ENCODE results near the gene SPAG9.
"Not testable (repeated sequence)": the region's sequence is repeated elsewhere in the genome, so short reads cannot be mapped to it uniquely, and the experiment has no call there.

Gene SPAG9

GRCh38 chr17:50953831-50954601, 166.7 kb downstream of the SPAG9 start:
- DNase-seq (ENCODE audit: low spot score) = no peak

GRCh38 chr17:50953518-50953830, 167.2 kb downstream of the SPAG9 start:
- no peak for DNase-seq (ENCODE audit: low spot score)

GRCh38 chr17:50952889-50953288, 167.8 kb downstream of the SPAG9 start:
- DNase-seq (ENCODE audit: low spot score) = no peak

GRCh38 chr17:50952013-50952412, 168.7 kb downstream of the SPAG9 start:
- DNase-seq (ENCODE audit: low spot score) = no peak

- peak; percentile 62 for DNase-seq (ENCODE audit: low spot score)
Observed at GRCh38 chr17:50949989-50950877, 170.4 kb downstream of the SPAG9 start.

GRCh38 chr17:50949128-50949988, 171.3 kb downstream of the SPAG9 start:
- DNase-seq (ENCODE audit: low spot score) = no peak

- no peak for DNase-seq (ENCODE audit: low spot score)
Observed at GRCh38 chr17:50948711-50949110, 172.0 kb downstream of the SPAG9 start.

- DNase-seq (ENCODE audit: low spot score) = no peak
Observed at GRCh38 chr17:50947782-50948543, 172.7 kb downstream of the SPAG9 start.

- no peak for DNase-seq (ENCODE audit: low spot score)
Observed at GRCh38 chr17:50946891-50947781, 173.5 kb downstream of the SPAG9 start.

- DNase-seq (ENCODE audit: low spot score) = no peak
Observed at GRCh38 chr17:50946223-50946890, 174.3 kb downstream of the SPAG9 start.

- no peak for DNase-seq (ENCODE audit: low spot score)
Observed at GRCh38 chr17:50945779-50946222, 174.9 kb downstream of the SPAG9 start.

- no peak for DNase-seq (ENCODE audit: low spot score)
Observed at GRCh38 chr17:50944902-50945720, 175.6 kb downstream of the SPAG9 start.

GRCh38 chr17:50944054-50944901, 176.4 kb downstream of the SPAG9 start:
- DNase-seq (ENCODE audit: low spot score) = peak; percentile 85

GRCh38 chr17:50943575-50943933, 177.1 kb downstream of the SPAG9 start:
- DNase-seq (ENCODE audit: low spot score) = no peak

GRCh38 chr17:50941676-50942048, 179.0 kb downstream of the SPAG9 start:
- DNase-seq (ENCODE audit: low spot score) = not testable (repeated sequence)

GRCh38 chr17:50939795-50940684, 180.6 kb downstream of the SPAG9 start:
- DNase-seq (ENCODE audit: low spot score) = no peak

- no peak for DNase-seq (ENCODE audit: low spot score)
Observed at GRCh38 chr17:50939542-50939794, 181.2 kb downstream of the SPAG9 start.
